Measurements from ENCODE around the gene PRRG2.

The PRRG2 gene

GRCh38 chr19:49581007-49581508, at the start of gene PRRG2:
Gene PRRG2, plus strand, starts transcription at chr19:49581316. Its CDS starts 1,904 bp downstream, at chr19:49583220.
- TF ChIP-seq, protein P1, sequence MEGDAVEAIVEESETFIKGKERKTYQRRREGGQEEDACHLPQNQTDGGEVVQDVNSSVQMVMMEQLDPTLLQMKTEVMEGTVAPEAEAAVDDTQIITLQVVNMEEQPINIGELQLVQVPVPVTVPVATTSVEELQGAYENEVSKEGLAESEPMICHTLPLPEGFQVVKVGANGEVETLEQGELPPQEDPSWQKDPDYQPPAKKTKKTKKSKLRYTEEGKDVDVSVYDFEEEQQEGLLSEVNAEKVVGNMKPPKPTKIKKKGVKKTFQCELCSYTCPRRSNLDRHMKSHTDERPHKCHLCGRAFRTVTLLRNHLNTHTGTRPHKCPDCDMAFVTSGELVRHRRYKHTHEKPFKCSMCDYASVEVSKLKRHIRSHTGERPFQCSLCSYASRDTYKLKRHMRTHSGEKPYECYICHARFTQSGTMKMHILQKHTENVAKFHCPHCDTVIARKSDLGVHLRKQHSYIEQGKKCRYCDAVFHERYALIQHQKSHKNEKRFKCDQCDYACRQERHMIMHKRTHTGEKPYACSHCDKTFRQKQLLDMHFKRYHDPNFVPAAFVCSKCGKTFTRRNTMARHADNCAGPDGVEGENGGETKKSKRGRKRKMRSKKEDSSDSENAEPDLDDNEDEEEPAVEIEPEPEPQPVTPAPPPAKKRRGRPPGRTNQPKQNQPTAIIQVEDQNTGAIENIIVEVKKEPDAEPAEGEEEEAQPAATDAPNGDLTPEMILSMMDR (conservative IDR thresholded peaks at IDR 0.05), result no peak
- H3K27ac ChIP-seq, result peak within 1 kb of the TSS; percentile 79

DNA sequence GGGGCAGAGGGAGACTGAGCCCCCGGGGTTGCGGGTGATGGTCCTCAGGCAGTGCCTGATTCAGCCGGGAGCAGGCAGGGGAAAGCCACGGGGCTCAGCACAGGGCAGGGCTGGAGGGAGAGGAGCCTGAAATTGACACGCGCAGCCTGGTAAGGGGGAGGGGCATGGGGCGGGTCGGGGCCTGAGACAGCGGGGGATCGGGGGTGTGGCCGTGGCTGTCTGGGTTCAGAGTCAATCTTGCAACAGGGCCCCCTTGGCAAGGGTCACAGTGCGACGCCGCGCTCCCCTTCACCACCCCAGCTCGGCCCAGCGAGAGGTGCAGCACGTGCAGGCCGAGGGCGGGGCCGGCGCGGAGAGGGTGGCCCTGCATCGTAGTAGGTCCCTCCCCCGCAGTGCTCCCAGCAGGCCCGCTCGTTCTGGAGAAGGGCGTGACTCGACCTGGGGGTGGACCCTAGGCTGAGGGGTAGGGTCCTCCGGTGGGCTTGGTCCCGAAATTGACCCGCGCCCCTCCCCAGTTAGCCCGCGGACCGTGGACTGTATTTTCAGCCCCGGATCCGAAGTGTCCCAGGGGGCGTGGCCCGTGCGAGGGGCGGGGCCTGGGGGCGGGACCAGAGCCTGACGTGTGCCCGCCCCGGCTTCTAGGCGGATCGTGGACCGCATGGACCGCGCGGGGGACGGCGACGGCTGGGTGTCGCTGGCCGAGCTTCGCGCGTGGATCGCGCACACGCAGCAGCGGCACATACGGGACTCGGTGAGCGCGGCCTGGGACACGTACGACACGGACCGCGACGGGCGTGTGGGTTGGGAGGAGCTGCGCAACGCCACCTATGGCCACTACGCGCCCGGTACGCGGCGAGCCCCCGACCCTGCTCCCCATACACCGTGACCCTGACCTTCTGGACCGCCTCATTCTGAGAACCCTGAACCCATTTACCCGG, 47.3 kb upstream of the PRRG2 start:
- peak overlapping the region; percentile 30; the same call in 1 of the 2 replicates for H3K27ac ChIP-seq
- TF ChIP-seq, protein P1 (conservative IDR thresholded peaks at IDR 0.05), result peak; percentile 67

GRCh38 chr19:49534632-49535385, 46.3 kb upstream of the PRRG2 start:
- TF ChIP-seq, protein P1 (conservative IDR thresholded peaks at IDR 0.05), result no peak
- H3K27ac ChIP-seq, result peak overlapping the region; percentile 30; the same call in 1 of the 2 replicates

DNA sequence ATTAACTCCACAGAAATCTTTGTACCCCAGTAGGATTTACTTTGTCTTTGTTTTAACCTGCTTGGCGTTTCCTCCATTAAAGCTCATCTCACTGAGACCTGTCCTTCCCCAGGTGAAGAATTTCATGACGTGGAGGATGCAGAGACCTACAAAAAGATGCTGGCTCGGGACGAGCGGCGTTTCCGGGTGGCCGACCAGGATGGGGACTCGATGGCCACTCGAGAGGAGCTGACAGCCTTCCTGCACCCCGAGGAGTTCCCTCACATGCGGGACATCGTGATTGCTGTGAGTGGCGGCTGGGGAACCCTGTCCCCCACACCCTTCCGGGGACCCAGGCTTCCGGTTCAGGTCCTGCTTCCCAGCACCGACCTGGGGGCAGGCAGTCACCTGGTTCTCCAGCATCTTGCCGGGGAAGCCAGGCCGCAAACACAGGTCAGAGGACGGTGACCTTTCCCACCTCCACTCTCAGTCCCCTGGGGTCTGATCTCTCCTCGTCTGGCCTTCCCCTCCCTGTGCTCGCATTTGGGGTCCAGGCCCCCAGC, 44.1 kb upstream of the PRRG2 start:
- H3K27ac ChIP-seq, result no peak overlapping the region
- TF ChIP-seq, protein P1 (conservative IDR thresholded peaks at IDR 0.05), result no peak

GRCh38 chr19:49538643-49539042, 42.5 kb upstream of the PRRG2 start:
- TF ChIP-seq, protein P1 (conservative IDR thresholded peaks at IDR 0.05), result no peak
- H3K27ac ChIP-seq, result no peak overlapping the region

DNA sequence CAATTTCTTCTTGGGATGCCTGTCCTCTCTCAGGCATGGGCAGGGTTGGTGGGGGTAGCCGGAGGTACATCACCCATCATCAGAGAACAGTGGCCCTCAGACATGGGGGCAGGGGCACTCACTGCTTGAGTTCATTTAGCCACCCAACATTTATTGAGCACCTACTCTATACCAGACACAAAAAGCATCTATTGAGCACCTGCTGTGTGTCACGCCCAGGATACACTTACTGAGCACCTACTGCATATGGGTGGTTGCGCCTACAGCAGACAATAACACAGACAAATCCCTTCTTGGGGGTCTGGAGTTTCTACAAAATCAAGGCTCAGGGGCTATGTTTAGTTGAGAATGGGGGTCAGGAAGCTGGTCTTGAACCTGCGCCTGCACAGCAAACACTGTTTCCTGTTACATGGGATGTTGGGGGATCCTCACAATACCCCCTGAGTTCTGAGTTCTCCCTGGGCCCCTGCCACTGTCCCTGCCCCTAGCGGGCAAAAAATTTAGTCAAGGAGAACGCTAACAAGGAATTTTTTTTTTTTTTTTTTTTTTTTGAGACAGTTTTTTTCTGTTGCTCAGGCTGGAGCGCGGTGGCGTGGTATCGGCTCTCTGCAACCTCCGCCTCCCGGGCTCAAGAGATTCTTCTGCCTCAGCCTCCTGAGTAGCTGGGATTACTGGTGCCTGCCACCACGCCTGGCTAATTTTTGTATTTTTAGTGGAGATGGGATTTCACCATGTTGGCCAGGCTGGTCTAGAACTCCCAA, 41.7 kb upstream of the PRRG2 start:
- TF ChIP-seq, protein P1 (conservative IDR thresholded peaks at IDR 0.05), result no peak
- no peak overlapping the region for H3K27ac ChIP-seq

Measured in VCaP (cell line).